GM12878 (cell line): Measurements from ENCODE around the gene IL3RA.

Source experiments
- CTCF ChIP-seq, 3 experiments: IDR thresholded peaks in 2 of 3; conservative IDR thresholded peaks in 1 of 3; 2 replicates each; pipeline ENCODE4 v1.5.1; 2011; ENCODE audit warnings: low read depth in 3 of 3, low read length in 3 of 3, mild to moderate bottlenecking in 3 of 3, control low read depth in 2 of 3, moderate library complexity in 2 of 3, inconsistent platforms in 1 of 3, mixed read lengths in 1 of 3; ENCODE audit not compliant: control insufficient read depth in 2 of 3, insufficient read depth in 1 of 3; ENCODE audit errors: extremely low read depth in 1 of 3
- HDAC6 ChIP-seq: fragments of 200-600 bp; sonication (generic); IDR thresholded peaks from one replicate; pipeline ENCODE4 v1.8.0; 2017; ENCODE audit warnings: antibody characterized with exemption; ENCODE audit not compliant: unreplicated experiment
- JUND ChIP-seq: IDR thresholded peaks from 2 replicates; pipeline ENCODE4 v1.6.1; 2012; ENCODE audit warnings: low read depth, mild to moderate bottlenecking, low read length, improper control_type of control experiment, moderate library complexity
- POLR2AphosphoS5 ChIP-seq: IDR thresholded peaks from 2 replicates; pipeline ENCODE4 v1.6.1; 2011; ENCODE audit warnings: mild to moderate bottlenecking, low read length, inconsistent platforms
- REST ChIP-seq: IDR thresholded peaks from 2 replicates; pipeline ENCODE4 v1.6.1; 2012; ENCODE audit warnings: mild to moderate bottlenecking, low read depth, low read length
- TCF12 ChIP-seq: IDR thresholded peaks from 2 replicates; pipeline ENCODE4 v1.6.1; 2011; ENCODE audit warnings: low read depth, mild to moderate bottlenecking, low read length
- ZNF592 ChIP-seq: fragments of 450-650 bp; IDR thresholded peaks from 2 replicates; pipeline ENCODE4 v1.6.1; 2017; ENCODE audit warnings: mild to moderate bottlenecking, moderate library complexity

GRCh38 chrX:1393871-1394615, 57.5 kb downstream of the IL3RA start:
- no peak for TF ChIP-seq JUND
- TF ChIP-seq REST: no peak
- TF ChIP-seq TCF12: no peak
- TF ChIP-seq POLR2AphosphoS5: no peak
- no peak for TF ChIP-seq ZNF592
- TF ChIP-seq CTCF (IDR thresholded peaks at IDR 0.05 in 2 of 3, conservative IDR thresholded peaks at IDR 0.05 in 1 of 3; ENCODE audit: control insufficient read depth in 2 of 3, extremely low read depth in 1 of 3, insufficient read depth in 1 of 3, low read depth in 3 of 3, low read length in 3 of 3): no peak
- TF ChIP-seq HDAC6: no peak
